T-cell (primary cell): ENCODE data around the gene CHI3L2. TPM values are rescaled to one million over a fixed set of nuclear protein-coding genes. Genes with fewer than 3 reads are reported as not detected.
A peak's percentile ranks its signal among the peaks of the same experiment; 100 is the strongest.

Experiments
- ATAC-seq, 4 experiments: fragments of 200-7000 bp in 3 of 4; fragments of 150-1000 bp in 1 of 4; cut with Tn5 transposase; replicated peaks in 1 of 4; 1 replicate in 3 of 4; 2 replicates in 1 of 4; pipeline ENCODE4 v1.10.0; 2021; ENCODE audit warnings: moderate library complexity in 3 of 4, mild to moderate bottlenecking in 2 of 4, moderate number of reproducible peaks in 1 of 4
- CTCF ChIA-PET, 2 donors: fragments of 300-600 bp; sonication (Branson Sonifier 250); formaldehyde crosslinking; loops; one replicate each; lab custom pipeline; 2022; ENCODE audit warnings: antibody characterized with exemption in 2 of 2; lab: Charles Lee
- POLR2A ChIA-PET, 2 donors: fragments of 300-600 bp; sonication (Branson Sonifier 250); formaldehyde crosslinking; loops; one replicate each; lab custom pipeline; 2022; ENCODE audit warnings: antibody characterized with exemption in 2 of 2; lab: Charles Lee
- DNase-seq, 35 experiments: peaks; one replicate each; pipeline versions ENCODE4 v3.0.0 to v3.0.0-alpha.2; 2013 to 2023
- H3K27ac ChIP-seq: one replicate; pipeline ENCODE4 v1.5.1; 2013; ENCODE audit warnings: low read length
- H3K27me3 ChIP-seq, 2 experiments: replicated peaks in 1 of 2; 1 replicate in 1 of 2; 2 replicates in 1 of 2; pipeline versions ENCODE4 v1.6.1 to v1.7.0; 2013; ENCODE audit warnings: low read length in 1 of 2, mixed read lengths in 1 of 2; ENCODE audit not compliant: control insufficient read depth in 2 of 2, insufficient read depth in 2 of 2; ENCODE audit errors: extremely low read depth in 1 of 2
- H3K36me3 ChIP-seq, 2 donors: 1 replicate in 1 of 2; 2 replicates in 1 of 2; pipeline versions ENCODE4 v1.6.1 to v1.7.0; 2013; ENCODE audit warnings: low read length in 1 of 2; ENCODE audit not compliant: control insufficient read depth in 2 of 2, insufficient read depth in 1 of 2; ENCODE audit errors: extremely low read depth in 1 of 2
- H3K4me1 ChIP-seq, 2 experiments: 1 replicate in 1 of 2; 2 replicates in 1 of 2; pipeline versions ENCODE4 v1.6.1 to v1.7.0; 2013; ENCODE audit warnings: low read length in 2 of 2, mixed read lengths in 1 of 2; ENCODE audit not compliant: insufficient read depth in 2 of 2, control insufficient read depth in 1 of 2; ENCODE audit errors: extremely low read depth in 1 of 2
- H3K4me3 ChIP-seq, 2 donors: 1 replicate in 1 of 2; 2 replicates in 1 of 2; pipeline versions ENCODE4 v1.5.1 to v1.7.0; 2013; ENCODE audit warnings: mild to moderate bottlenecking in 2 of 2, low read length in 1 of 2, moderate library complexity in 1 of 2; ENCODE audit not compliant: control insufficient read depth in 1 of 2; ENCODE audit errors: extremely low read depth in 1 of 2
- H3K9me3 ChIP-seq: 2 replicates; pipeline ENCODE4 v1.7.0; 2013
- H3K27ac Mint-ChIP-seq, 2 donors: one replicate each; pipeline ENCODE4 v1.8.0; 2020 to 2021; ENCODE audit warnings: mild to moderate bottlenecking in 2 of 2, mixed read lengths in 2 of 2
- H3K27me3 Mint-ChIP-seq, 2 donors: one replicate each; pipeline ENCODE4 v1.8.0; 2021 to 2022; ENCODE audit warnings: mixed read lengths in 2 of 2
- H3K36me3 Mint-ChIP-seq: one replicate; pipeline ENCODE4 v1.8.0; 2021; ENCODE audit warnings: mixed read lengths
- H3K4me1 Mint-ChIP-seq, 3 donors: one replicate each; pipeline ENCODE4 v1.8.0; 2020 to 2022; ENCODE audit warnings: mixed read lengths in 3 of 3, mild to moderate bottlenecking in 1 of 3
- H3K4me3 Mint-ChIP-seq, 3 donors: one replicate each; pipeline ENCODE4 v1.8.0; 2020 to 2022; ENCODE audit warnings: mild to moderate bottlenecking in 3 of 3, mixed read lengths in 3 of 3, moderate library complexity in 3 of 3
- H3K9me3 Mint-ChIP-seq, 3 donors: one replicate each; pipeline ENCODE4 v1.8.0; 2020 to 2022; ENCODE audit warnings: mixed read lengths in 3 of 3
- WGBS: methylation state at CpG from one replicate; pipeline ENCODE4 v1.1.5; 2013; ENCODE audit warnings: missing lambda C conversion rate; ENCODE audit not compliant: insufficient coverage; 5-methylcytosine and 5-hydroxymethylcytosine counted together
- total RNA-seq, 35 experiments: library from RNA in 6 of 35; stranded (reverse) in 6 of 35; fragments of 120-200 nt in 1 of 35; gene quantifications; one replicate each; pipeline versions ENCODE4 v1.2.1 to v1.2.4 and lab custom pipeline; 2013 to 2026

The CHI3L2 gene
- total RNA-seq, 5 donors from 2014 or later (not counting 1 experiment from before 2014, with no cell fraction given) = 3.6 to 28.1 (median 10.9) TPM

- Mint-ChIP-seq H3K4me1 (peaks cover 73 to 76% (median 74%) of the 10 kb centered on the region in 3 donors), H3K9me3 (peaks cover 0 to 3% (median 0%) of the 10 kb centered on the region in 3 donors), H3K36me3 (peaks cover 8% of the 10 kb centered on the region), H3K27ac (peak overlapping the region; percentile 95 to 99), H3K27me3 (no peaks in the 10 kb centered on the region), H3K4me3 (peak overlapping the region; percentile 98 to 99 (median 99))
- H3K27ac ChIP-seq = peak overlapping the region; percentile 76
- 0% methylated on average over 39 of the region's 41 CpGs for WGBS
- POLR2A ChIA-PET = interaction anchor here in 1 of 2 donors (0.5 to 0.6 kb wide), 2 partner anchors 9 to 13 kb away, joined by 3 read pairs; no protein-coding TSS in a partner anchor
- peak overlapping the region; percentile 68 to 81 for H3K4me3 ChIP-seq
- ATAC-seq = peak; percentile 57 to 70 (median 68)
- peaks cover 41 to 44% of the 10 kb centered on the region in 2 experiments for H3K4me1 ChIP-seq
- H3K27me3 ChIP-seq = no peaks in the 10 kb centered on the region
- peaks cover 0 to 3% of the 10 kb centered on the region in 2 donors for H3K36me3 ChIP-seq
- H3K9me3 ChIP-seq = no peaks in the 10 kb centered on the region
- CTCF ChIA-PET = interaction anchor here in 1 of 2 donors (1.0 to 1.1 kb wide), 2 partner anchors 11 to 12 kb away, joined by 5 to 11 read pairs; no protein-coding TSS in a partner anchor
- DNase-seq = peak; percentile 66 to 88 (median 78)
Measured at GRCh38 chr1:111203681-111204200, 23.8 kb upstream of the CHI3L2 start.

- Histone ChIP-seq H3K9me3 (no peaks in the 10 kb centered on the region), H3K27ac (peak overlapping the region; percentile 76), H3K36me3 (no peaks in the 10 kb centered on the region), H3K4me3 (peak overlapping the region; percentile 19 to 68), H3K27me3 (no peaks in the 10 kb centered on the region), H3K4me1 (peaks cover 44% of the 10 kb centered on the region in 2 experiments)
- ChIA-PET POLR2A (interaction anchor here in 1 of 2 donors (0.5 to 0.6 kb wide), 2 partner anchors 8 to 13 kb away, joined by 3 read pairs; no protein-coding TSS in a partner anchor), CTCF (interaction anchor here in 1 of 2 donors (1.0 to 1.1 kb wide), 2 partner anchors 10 to 11 kb away, joined by 5 to 11 read pairs; no protein-coding TSS in a partner anchor)
- Mint-ChIP-seq H3K4me1 (peaks cover 75 to 80% (median 79%) of the 10 kb centered on the region in 3 donors), H3K27ac (peak overlapping the region; percentile 95 to 99), H3K4me3 (peak overlapping the region; percentile 98 to 99 (median 99)), H3K9me3 (peaks cover 0 to 3% (median 0%) of the 10 kb centered on the region in 3 donors), H3K36me3 (peaks cover 7% of the 10 kb centered on the region), H3K27me3 (no peaks in the 10 kb centered on the region)
- 3% methylated on average over 60 of the region's 61 CpGs for WGBS
- peak; percentile 73 to 79 (median 75) for ATAC-seq
- DNase-seq = peak; percentile 39 to 86 (median 56)
Measured at GRCh38 chr1:111204201-111204982, 23.1 kb upstream of the CHI3L2 start.

- WGBS = 98% methylated on average over 7 of the region's 9 CpGs
- H3K36me3 ChIP-seq = no peaks in the 10 kb centered on the region
- peaks cover 83 to 85% (median 85%) of the 10 kb centered on the region in 3 donors for H3K4me1 Mint-ChIP-seq
- no peaks in the 10 kb centered on the region for H3K27me3 Mint-ChIP-seq
- H3K9me3 Mint-ChIP-seq = peaks cover 0 to 3% (median 0%) of the 10 kb centered on the region in 3 donors
- H3K4me1 ChIP-seq = peaks cover 42 to 45% of the 10 kb centered on the region in 2 experiments
- ChIA-PET CTCF (no interaction called here), POLR2A (no interaction called here)
- peak overlapping the region in 1 of 2 donors; percentile 68 for H3K4me3 ChIP-seq
- DNase-seq (no peak), ATAC-seq (no peak)
- H3K9me3 ChIP-seq = no peaks in the 10 kb centered on the region
- peak overlapping the region; percentile 95 to 97 for H3K27ac Mint-ChIP-seq
- H3K27me3 ChIP-seq = no peaks in the 10 kb centered on the region
- H3K36me3 Mint-ChIP-seq = no peaks in the 10 kb centered on the region
- H3K27ac ChIP-seq = peak overlapping the region; percentile 76
- H3K4me3 Mint-ChIP-seq = peak overlapping the region; percentile 98 to 99 (median 99)
Measured at GRCh38 chr1:111204983-111205713, 22.4 kb upstream of the CHI3L2 start.

GRCh38 chr1:111205714-111206050 is 21.8 kb upstream of the CHI3L2 start:
- Mint-ChIP-seq H3K4me1 (peaks cover 82 to 85% (median 84%) of the 10 kb centered on the region in 3 donors), H3K27ac (peak overlapping the region; percentile 95 to 97), H3K27me3 (no peaks in the 10 kb centered on the region), H3K4me3 (peak overlapping the region; percentile 98 to 99 (median 99)), H3K36me3 (no peaks in the 10 kb centered on the region), H3K9me3 (peaks cover 0 to 3% (median 0%) of the 10 kb centered on the region in 3 donors)
- no peak for DNase-seq
- POLR2A ChIA-PET = no interaction called here
- Histone ChIP-seq H3K4me1 (peaks cover 39 to 45% of the 10 kb centered on the region in 2 experiments), H3K4me3 (no peak overlapping the region), H3K36me3 (no peaks in the 10 kb centered on the region), H3K9me3 (no peaks in the 10 kb centered on the region), H3K27me3 (no peaks in the 10 kb centered on the region), H3K27ac (peak overlapping the region; percentile 76)
- WGBS = no CpG with 5 or more reads among the region's 2 CpGs
- ATAC-seq = no peak
- CTCF ChIA-PET = interaction anchor here in 1 of 2 donors (1.7 kb wide), 1 partner anchor 10 kb away, joined by 6 read pairs; no protein-coding TSS in a partner anchor

GRCh38 chr1:111208921-111209320 is 18.6 kb upstream of the CHI3L2 start:
- H3K4me1 Mint-ChIP-seq = peaks cover 70 to 80% (median 78%) of the 10 kb centered on the region in 3 donors
- Histone ChIP-seq H3K27me3 (no peaks in the 10 kb centered on the region), H3K4me1 (peaks cover 28 to 35% of the 10 kb centered on the region in 2 experiments), H3K4me3 (no peak overlapping the region), H3K27ac (no peak overlapping the region), H3K36me3 (no peaks in the 10 kb centered on the region), H3K9me3 (no peaks in the 10 kb centered on the region)
- DNase-seq (no peak), ATAC-seq (no peak)
- H3K4me3 Mint-ChIP-seq = no peak overlapping the region
- ChIA-PET POLR2A (no interaction called here), CTCF (interaction anchor here in 1 of 2 donors (0.9 kb wide), 1 partner anchor 14 kb away, joined by 3 read pairs; no protein-coding TSS in a partner anchor)
- peak overlapping the region; percentile 25 to 95 for H3K27ac Mint-ChIP-seq
- no peaks in the 10 kb centered on the region for H3K36me3 Mint-ChIP-seq
- peaks cover 0 to 3% (median 0%) of the 10 kb centered on the region in 3 donors for H3K9me3 Mint-ChIP-seq
- no peaks in the 10 kb centered on the region for H3K27me3 Mint-ChIP-seq
- no CpG with 5 or more reads among the region's 1 CpG for WGBS
